Stimulated activated naive CD4-positive, alpha-beta T cell (primary cell): ENCODE measurements around the gene PRR36.
A peak's percentile ranks its signal among the peaks of the same experiment; 100 is the strongest.
"Not testable (repeated sequence)": the region's sequence is repeated elsewhere in the genome, so short reads cannot be mapped to it uniquely, and the experiment has no call there.

Experiments used
- DNase-seq, 6 experiments: peaks; one replicate each; lab custom pipeline; 2025; lab: John Stamatoyannopoulos, UW

The PRR36 gene

GRCh38 chr19:7899751-7900378 lies 25.7 kb upstream of the PRR36 start:
- no peak for DNase-seq

DNA sequence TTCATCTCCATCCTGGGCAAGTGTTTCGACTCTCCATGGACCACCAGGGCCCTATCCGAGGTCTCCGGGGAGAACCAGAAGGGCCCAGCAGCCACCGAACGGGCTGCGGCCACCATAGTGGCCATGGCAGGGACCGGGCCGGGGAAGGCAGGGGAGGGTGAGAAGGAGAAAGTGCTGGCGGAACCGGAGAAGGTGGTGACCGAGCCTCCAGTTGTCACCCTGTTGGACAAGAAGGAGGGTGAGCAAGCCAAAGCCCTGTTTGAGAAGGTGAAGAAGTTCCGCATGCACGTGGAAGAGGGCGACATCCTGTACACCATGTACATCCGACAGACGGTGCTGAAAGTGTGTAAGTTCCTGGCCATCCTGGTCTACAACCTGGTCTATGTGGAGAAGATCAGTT lies 24.8 kb upstream of the PRR36 start:
- no peak for DNase-seq

DNA sequence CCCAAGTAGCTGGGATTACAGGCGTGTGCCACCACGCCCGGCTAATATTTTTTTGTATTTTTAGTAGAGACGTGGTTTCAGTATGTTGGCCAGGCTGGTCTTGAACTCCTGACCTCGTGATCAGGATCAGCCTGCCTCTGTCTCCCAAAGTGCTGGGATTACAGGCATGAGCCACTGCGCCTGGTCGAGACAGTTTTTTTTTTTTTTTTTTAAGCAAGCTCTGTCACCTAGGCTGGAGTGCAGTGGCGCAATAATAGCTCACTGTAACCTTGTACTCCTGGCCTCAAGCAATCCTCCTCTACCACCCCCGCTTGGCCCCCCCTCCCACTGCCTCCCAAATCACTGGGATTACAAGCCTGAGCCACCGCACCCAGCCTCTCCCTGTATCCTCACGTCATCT lies 23.1 kb upstream of the PRR36 start:
- no peak for DNase-seq

- DNase-seq, result no peak
Measured at GRCh38 chr19:7895565-7895964, 21.4 kb upstream of the PRR36 start.

DNA sequence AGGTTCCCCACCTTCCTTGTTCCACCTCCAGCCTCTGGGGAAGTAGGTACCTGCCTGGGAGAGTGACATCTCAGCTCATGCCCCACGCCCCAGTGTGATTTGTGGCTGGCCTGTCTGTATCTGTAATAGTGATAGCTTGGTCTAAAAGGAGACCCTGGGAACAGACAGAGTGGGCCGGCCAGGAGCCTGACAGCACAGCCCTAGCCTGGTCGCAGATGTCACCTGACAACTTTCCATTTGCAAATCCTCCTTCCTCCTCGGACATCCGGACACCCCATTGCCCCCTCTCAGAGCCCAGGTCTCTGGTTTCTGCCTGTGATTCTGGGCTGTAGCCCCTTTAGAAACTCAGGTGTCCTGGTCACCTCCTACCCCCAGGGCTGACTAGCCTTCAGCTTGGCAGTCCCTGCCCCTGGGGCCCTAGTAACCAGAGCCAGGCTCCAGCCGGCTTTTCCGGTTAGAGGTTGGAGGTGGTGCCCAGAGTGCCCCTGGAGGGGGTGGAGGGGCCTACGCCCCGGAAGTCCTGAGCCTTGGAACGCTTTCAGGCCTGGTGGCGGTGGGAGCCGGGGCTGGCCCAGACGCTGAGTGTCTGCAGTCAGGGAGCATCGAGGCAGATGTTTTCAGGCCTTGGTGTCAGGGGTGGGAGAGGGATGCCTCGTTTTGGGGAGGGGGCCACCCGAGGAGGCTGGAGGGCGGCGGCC lies 20.6 kb upstream of the PRR36 start:
- DNase-seq, result no peak

DNA sequence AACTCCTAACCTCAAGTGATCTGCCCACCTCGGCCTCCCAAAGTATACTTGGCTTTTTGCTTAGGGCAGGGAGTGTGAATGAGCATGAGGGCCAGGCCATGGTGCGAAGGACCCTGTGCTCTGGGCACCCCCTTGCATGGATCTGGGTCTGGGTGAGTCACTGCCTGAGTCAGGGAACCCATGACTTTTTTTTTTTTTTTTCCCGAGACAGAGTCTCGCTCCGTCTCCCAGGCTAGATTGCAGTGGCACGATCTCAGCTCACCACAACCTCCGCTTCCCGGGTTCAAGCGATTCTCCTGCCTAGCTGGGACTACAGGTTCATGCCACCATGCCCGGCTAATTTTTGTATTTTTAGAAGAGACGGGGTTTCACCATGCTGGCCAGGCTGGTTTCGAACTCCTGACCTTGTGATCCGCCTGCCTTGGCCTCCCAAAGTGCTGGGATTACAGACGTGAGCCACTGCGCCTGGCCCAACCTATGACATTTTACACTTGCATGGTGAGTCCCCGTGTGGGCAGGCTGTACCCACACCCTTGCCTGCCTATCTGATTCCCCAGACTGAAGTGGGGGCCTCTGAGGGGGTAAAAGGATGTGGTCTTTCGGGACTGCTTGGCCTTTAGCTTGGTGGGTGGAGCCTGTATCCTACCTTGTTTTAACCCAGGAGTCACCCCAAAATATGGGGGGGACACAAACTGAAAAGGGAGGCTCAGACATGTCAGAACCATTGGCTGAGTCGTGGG lies 19.3 kb upstream of the PRR36 start:
- not testable (repeated sequence) for DNase-seq

DNA sequence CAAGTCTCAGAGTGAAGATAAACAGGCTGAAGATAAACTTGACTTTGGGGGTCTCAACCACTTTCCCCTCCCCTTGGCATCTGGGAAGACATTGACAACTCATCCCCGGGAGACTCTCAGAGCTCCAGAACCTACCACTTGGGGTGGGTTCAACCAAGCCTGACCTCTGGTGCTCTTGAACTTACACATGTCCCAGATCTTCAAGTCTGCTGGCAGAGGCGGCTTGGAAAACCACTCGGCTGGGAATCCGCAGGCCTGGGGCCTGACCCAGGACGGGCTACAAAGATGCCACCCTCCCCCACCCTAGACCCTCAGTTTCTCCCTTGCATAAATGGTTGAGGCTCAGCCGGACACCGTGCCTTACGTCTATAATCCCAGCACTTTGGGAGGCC lies 14.6 kb upstream of the PRR36 start:
- DNase-seq, result no peak

DNA sequence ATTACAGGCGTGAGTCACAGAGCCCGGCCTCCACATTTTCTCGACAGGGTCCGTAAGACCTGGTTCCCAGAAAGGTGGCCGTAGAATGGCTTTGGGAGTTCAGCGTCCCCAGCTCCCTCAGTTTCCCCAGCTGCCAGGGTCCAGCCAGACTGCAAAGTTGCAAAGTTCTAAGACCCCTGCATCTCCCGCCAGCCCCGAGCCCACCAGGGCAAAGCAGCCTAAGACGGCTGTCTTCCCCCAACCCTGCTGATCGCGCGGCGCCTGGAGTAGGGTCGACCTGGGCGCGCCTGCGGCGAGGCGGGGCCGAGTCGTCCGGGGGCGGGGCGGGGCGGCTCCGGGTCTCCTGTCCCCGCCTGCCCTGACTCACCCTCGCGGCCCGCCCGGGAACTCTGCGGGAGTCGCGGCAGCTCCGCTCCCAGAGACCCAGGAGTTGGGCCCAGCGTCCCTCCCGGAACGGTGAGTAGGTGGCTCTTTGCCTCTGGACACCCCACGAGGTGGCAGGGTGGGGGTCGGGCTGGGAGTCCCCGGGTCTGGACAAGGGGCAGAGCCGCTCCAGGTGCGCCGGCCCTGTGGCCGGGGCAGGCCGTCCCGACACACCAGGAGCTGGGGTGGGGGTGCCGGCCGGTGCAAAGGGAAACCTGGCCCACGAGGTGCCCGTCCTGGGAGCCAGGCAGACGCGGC lies 14.1 kb upstream of the PRR36 start, which contains the start of gene LRRC8E:
Gene LRRC8E (plus strand): TSS at position 366 of the 681 bp plus-strand sequence. CDS start 7,094 bp downstream, outside the sequence.
- peak in 1 of 6 experiments; percentile 13 for DNase-seq

- DNase-seq, result no peak
Measured at GRCh38 chr19:7887408-7888144, 13.4 kb upstream of the PRR36 start.

DNA sequence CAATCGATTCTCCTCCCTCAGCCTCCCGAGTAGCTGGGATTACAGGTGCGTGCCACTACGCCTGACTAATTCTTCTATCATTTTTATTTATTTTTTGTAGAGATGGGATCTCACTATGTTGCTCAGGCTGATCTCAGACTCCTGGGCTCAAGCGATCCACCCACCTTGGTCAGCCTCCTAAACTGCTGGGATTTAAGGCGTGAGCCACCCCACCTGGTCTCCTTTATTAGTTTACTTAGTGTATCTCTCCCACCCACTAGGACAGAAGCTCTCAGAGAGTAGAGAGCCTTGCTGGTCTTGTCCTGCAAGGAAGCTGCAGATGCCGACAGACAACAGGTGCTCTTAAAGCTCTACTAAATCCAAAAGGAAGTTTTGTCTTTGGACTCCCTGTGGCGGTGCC lies 11.6 kb upstream of the PRR36 start:
- no peak for DNase-seq

DNA sequence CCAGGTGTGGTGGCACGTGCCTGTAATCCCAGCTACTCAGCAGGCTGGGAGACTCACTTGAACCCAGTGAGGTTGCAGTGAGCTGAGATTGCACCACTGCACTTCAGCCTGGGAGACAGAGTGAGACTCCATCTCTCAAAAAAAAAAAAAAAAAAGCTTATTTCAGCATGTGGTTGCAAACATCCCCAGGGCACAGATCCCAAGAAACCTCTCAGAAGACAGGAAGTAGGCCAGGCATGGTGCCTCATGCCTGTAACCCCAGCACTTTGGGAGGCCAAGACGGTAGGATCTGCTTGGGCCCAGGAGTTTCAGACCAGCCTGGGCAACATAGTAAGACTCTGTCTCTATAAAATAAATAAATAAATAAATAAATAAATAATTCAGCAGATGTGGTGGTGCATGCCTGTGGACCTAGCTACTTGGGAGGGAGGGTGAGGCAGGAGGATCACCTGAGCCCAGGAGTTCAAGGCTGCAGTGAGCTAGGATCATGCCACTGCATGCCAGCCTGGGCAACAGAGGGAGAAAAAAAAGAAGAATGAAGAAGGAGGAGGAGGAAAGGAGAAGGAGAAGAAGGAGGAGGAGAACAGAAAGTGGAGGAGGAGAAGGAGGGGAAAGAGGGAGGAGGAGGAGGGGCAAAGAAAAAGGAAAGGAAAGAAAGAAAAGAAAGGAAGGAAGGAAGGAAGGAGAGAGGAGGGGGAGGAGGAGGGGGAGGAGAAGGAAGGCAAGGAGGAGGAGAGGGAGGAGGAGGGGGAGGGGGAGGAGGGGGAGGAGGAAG lies 9.8 kb upstream of the PRR36 start:
- no peak for DNase-seq

GRCh38 chr19:7883105-7883504 lies 8.9 kb upstream of the PRR36 start:
- DNase-seq, result no peak

GRCh38 chr19:7881910-7882309 lies 7.7 kb upstream of the PRR36 start:
- DNase-seq, result no peak

DNA sequence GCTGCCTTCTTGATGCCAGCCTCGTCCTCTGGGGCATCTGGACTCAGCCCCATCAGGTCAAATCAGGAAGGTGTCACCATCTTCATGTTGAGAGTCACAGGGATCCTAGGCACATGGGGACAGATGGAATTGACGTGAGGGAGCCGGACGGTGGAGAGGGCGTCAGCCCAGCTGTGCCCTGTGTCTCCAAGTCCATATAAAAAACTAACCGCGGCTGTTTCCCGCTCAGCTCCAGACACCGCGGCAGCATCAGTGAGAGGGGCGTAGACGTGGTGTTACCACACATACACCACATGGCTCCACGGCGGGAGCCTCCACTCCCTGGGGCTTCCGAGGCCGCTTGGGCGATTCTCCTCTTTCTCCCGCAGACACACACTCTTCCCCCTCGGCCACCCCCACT lies 5.6 kb upstream of the PRR36 start:
- no peak for DNase-seq

- DNase-seq, result no peak
Measured at GRCh38 chr19:7879111-7879807, 5.1 kb upstream of the PRR36 start.

- no peak for DNase-seq
Measured at GRCh38 chr19:7877249-7877836, 3.2 kb upstream of the PRR36 start.

DNA sequence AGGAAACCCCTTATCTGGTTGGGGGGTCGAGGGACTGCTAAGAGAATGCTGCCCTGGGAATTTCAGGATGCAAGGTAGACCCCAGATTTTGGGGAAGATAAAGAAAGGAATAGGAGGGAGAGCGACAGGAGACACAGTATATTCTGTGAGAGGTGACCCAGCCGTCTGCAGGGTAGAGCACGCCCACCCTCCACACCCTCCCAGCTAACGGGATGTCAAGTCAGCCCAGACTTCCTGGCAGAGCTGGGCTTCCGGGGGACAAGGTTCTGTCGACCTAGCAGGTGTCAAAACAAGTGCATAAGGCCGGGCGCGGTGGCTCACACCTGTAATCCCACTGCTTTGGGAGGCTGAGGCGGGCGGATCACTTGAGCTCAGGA lies 695 bp upstream of the PRR36 start:
- no peak for DNase-seq

- peak in 1 of 6 experiments; percentile 11 for DNase-seq
Measured at GRCh38 chr19:7873304-7874075, 700 bp downstream of the PRR36 start.
